Measurements from ENCODE around the gene PHETA1.
A peak's percentile ranks its signal among the peaks of the same experiment; 100 is the strongest.
"Not testable (repeated sequence)": the region's sequence is repeated elsewhere in the genome, so short reads cannot be mapped to it uniquely, and the experiment has no call there.

PHETA1 gene

DNA sequence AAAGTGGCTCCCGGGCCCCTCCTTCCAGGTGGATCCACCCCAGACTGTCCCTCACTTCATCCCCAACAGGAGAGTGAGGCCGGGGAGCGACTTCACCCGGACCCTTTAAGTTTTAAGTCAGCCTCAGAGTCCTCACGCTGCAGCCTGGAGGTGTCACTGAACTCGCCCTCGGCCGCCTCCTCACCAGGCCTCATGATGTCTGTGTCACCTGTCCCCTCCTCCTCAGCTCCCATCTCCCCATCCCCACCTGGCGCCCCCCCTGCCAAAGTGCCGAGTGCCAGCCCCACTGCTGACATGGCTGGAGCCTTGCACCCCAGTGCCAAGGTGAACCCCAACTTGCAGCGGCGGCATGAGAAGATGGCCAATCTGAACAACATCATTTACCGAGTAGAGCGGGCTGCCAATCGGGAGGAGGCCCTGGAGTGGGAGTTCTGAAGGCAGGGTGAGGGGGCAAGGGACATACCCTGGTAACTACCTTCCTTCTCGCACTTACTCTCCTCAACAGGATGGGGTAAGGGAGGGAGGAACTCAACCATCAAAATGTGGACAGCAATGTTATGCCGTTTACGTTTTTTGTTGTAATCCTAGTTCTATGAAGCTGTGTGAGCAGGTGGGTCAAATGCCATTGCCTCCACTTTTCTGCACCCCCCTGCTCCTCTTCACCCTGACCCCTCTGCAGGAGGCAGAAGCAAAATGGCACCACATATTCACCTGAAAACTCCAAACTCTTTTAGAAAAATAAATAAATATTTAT lies 20.8 kb downstream of the PHETA1 start:
- no peak for DNase-seq

DNA sequence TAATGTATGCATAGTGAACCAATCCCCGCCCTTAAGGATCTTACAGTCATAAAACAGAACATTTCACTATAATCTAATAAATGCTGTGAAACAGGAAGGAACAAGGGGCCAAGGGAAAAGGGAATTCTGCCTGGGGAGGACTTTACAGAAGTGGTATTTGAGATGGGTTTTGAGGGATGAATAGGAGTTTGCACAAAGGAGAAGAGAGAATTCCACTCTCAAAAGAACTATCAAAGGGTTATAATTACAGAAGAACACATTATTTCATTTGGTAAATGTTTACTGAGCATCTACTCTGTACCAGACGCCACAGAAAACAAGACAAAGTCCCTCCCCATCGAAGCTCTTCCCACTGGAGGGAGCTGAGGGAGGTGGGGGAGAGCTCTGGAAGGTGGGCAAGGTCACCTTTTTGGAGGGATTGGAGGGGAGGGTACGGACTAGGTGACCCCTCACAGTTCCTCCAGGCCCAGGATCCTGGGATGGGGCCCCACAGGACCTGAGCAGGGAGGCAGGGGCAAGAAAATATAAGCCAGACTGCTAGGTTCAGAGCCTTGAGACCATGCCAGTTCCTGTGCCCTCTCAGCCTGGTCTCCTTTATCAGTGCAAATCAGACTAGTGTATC lies 24.5 kb downstream of the PHETA1 start:
- DNase-seq = no peak

DNA sequence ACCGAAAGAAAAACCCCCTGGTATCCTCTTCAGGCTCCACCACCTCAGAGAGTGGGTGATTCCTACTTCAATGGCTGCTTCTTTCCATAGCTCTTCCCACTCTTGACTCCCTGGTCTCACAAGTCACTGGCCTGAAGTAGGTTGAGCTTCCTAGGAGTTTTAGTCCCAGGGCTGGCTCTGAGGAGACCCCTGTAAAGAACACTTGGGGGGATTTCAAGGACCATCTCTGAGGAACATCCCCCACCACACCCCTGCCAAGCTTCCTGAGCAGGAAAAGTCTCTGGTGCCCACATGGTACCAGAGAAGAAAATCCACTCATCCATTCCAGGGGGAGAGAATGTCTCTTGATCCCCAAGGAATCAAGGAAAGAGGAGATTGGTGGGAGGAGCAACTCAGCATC lies 25.7 kb downstream of the PHETA1 start:
- DNase-seq = no peak

DNA sequence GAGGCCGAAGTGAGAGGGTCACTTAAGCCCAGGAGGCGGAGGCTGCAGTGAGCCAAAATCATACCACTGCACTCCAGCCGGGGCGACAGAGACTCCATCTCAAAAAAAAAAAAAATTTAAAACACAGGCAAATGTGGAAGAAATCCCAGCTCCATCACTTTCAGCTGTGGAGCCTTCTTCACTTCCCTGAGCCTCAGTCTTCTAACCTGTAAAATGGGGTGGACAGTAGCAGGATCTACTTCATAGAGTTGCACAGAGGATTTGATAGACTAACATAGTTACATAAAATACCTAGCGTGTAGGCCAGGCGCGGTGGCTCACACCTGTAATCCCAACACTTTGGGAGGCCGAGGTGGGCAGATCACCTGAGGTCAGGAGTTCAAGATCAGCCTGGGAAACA lies 26.5 kb downstream of the PHETA1 start:
- DNase-seq = no peak

DNA sequence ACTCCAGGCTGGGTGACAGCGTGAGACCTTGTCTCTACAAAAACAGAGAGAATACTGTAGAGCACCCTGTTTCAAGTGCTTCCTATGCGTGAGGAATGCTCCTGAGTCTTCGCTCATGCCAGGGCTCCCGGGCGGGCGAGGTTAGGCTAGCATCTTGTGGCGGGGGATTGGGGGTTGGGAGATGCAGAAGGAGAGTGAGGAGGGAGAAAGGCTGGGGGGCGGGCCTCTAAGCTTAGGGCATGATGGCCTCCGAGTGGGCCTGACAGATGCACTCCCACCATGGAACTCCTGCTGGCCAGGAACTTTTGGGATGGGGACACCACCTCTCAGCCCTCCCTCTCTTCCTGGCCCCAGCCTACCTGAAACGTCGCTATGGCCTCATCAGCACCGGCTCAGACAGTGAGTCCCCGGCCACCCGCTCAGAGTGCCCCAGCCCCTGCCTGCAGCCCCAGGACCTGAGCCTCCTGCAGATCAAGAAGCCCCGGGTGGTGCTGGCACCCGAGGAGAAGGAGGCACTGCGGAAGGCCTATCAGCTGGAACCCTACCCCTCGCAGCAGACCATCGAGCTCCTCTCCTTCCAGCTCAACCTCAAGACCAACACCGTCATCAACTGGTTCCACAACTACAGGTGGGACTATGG lies 27.3 kb downstream of the PHETA1 start:
- no peak for DNase-seq

DNA sequence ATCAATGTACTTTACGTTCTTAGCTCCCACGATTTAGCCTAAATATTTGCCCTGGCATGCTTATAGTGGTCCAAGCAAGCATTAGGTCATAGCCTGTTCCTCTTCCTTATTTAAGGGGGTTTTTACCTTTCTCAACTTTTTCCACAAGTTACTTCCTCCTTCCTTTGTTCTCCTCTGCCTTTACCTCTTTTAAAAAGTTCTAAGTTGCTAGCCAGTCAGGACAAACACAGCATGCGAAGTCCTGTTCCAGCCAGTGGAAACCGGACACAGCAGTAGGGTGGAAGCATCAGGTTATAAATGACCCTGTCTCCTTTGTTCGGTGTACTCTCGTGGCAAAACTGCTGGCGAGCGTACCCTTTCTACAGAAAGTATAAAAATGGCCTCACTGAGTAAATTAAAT lies 28.2 kb downstream of the PHETA1 start:
- not testable (repeated sequence) for DNase-seq

DNA sequence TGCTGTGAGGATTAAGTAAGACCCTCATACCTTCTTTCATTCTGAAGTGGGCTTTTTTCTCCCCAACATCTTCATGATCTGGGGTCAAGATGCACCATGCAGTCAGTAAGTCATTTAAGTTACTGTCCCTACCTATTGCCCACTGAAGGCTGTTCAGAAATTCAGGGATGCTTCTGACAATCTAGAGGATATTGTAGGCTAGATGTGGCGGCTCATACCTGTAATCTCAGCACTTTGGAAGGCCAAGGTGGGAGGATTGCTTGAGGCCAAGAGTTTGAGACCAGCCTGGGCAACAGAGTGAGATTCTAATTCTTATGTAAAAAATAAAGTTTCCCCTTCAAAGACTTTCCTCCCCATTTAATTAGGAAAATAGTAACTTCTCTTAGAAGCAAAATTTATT lies 28.7 kb downstream of the PHETA1 start:
- DNase-seq = no peak

DNA sequence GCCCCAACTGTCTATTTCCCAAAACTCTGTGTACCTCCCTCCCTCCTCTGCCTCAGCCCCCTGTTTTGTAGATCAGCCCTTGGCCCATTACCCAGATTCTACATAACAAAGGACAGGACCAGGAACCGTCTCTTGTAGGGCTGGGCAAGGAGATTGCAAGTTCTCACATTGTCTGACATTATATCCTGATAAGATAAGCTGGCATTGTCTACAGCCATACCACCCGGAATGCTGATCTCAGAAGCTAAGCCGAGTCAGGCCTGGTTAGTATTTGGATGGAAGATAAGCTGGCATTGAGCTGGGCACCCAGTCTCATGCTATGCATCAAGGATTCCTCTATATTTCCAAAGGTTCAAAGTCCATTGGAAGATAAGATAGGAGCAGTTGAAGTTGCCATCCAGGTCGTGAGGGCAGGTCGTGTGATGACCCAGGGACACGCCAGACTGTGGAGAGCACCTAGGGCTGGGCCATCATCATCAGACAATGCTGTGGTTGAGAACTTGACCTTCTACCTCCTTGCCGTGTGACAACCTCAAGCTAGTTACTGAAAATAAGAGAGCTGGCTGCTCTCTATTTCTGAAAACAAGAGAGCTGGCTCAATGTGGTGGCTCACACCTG lies 29.5 kb downstream of the PHETA1 start:
- DNase-seq = no peak

DNA sequence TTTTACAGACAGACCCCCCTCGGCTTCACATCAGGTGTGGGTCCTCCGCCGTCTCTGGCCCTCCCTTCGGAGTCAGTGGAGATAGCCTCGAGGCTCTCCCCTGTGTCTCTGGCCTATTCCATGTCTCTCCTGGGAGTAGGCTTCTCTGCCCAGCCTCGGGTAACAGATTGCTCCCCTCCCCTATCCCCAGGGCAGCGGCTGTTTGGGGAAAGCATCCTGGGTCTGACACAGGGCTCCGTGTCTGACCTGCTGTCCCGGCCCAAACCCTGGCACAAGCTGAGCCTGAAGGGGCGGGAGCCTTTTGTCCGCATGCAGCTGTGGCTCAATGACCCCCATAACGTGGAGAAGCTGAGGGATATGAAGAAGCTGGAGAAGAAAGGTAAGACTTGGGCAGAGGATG lies 30.8 kb downstream of the PHETA1 start:
- no peak for DNase-seq

DNA sequence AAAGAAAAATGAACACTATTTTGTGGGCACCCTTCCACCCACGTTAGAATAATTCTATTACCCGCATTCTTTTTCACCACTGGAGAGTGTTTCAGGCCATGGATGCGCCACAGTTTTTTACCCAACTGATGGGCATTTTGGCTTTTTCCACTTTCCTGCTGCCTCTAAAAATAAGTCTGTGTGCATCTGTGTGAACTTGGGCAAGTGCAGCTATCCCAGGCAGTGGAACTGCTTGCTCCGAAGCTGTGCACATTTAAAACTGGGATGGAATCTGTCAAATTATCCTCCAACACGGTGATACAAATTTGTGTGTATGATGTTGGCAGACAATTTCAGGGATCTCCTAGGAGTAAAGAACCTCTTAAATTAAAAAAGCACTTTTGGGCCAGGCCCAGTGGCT lies 31.5 kb downstream of the PHETA1 start:
- DNase-seq = no peak

DNA sequence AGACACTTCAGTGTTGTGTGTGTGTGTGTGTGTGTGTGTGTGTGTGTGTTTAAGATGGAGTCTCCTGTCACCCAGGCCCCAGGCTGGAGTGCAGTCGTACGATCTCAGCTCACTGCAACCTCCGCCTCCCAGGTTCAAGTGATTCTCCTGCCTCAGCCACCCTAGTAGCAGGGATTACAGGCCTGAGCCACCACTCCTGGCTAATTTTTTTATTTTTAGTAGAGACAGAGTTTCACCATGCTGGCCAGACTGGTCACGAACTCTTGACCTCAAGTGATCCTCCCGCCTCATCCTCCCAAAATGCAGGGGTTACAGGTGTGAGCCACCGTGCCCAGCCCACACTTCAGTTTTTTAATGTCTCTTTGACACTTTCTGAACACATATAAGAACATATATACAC lies 32.5 kb downstream of the PHETA1 start:
- DNase-seq = not testable (repeated sequence)

DNA sequence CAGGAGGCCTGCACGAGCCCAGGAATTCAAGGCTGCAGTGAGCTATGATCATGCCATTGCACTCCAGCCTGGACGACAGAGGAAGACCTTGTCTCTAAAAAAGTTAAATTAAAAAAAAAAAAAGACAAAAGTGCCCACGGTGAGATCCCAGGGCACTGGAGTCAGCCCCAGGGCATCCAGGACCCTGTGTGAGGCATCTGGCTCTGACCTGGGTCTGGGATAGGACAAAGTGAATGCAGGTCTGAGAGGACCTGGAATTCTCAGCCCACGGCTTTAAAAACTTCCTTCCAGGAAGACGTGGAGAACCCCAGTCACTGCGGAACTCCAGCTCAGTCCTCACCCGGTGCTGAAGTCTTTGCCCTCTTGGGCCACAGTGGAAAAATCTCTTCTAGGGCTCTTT lies 33.1 kb downstream of the PHETA1 start:
- no peak for DNase-seq

DNA sequence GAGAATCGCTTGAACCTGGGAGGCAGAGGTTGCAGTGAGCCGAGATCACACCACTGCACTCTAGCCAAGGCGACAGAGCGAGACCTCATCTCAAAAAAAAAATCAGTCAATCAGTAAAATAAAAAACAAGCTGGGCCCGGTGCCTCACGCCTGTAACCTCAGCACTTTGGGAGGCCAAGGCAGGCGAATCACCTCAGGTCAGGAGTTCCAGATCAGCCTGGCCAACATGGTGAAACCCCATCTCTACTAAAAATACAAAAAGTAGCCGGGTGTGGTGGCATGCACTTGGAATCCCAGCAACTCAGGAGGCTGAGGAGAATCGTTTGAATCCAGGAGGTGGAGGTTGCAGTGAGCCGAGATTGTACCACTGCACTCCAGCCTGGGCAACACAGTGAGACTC lies 33.6 kb downstream of the PHETA1 start:
- not testable (repeated sequence) for DNase-seq

DNA sequence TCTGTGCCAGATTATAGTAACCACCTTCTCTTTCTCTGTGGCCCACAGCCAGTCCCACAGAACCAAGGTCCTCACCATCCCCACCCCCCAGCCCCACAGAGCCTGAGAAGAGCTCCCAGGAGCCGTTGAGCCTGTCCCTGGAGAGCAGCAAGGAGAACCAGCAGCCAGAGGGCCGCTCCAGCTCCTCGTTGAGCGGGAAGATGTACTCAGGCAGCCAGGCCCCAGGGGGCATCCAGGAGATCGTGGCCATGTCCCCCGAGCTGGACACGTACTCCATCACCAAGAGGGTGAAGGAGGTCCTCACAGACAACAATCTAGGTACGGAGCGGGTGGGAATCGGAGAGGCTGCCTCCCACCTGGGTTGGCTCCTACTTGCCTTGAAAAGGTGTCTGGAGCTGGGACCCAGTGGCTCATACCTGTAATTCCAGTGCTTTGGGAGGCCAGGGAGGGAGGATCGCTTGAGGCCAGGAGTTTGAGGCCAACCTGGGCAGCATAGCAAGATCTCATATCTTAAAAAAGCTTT lies 34.4 kb downstream of the PHETA1 start:
- no peak for DNase-seq

DNA sequence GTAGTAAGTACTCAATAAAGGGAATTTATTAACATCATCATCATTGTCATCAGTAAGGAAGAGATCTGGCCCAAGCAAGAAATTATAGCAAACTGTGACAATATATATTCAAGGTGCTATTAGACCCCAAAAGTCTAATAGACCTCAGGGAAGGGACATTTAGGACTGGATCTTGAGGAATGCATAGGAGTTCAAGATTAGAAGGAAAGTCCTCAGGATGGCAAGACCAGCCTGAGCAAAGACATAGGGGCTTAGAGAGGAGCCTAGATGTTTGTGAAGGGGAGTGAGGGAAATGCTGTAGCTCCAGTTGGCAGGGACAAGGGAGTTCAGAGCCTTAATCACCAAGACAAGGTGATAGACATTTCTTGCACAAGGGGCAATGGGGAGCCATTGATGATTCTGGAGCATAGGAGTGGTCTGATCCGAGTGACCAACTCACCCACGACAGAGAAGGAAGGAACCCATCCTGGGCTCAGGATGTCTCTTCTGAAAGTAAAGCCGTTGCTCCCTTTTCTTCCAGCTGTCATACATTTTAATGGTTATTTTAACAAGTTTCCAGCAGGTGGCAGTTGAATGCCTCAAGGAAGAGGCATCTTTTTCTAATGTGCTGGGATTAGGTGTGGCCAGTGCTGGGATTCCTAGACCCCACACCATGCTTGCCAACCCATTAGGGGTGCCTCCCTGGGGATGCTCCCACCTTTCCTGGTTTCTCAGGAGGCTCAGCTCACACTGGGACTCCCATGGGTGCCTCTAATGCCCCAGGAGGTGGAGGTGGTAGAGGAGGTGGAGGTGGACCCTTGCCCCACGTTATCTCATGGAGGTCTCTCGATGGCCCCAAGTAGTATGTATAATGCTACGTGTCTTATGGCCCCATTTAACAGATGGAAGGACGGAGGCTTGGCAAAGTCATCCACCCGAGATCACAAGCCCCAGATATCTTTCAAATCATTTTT lies 37.8 kb downstream of the PHETA1 start:
- peak; percentile 77 for DNase-seq

DNA sequence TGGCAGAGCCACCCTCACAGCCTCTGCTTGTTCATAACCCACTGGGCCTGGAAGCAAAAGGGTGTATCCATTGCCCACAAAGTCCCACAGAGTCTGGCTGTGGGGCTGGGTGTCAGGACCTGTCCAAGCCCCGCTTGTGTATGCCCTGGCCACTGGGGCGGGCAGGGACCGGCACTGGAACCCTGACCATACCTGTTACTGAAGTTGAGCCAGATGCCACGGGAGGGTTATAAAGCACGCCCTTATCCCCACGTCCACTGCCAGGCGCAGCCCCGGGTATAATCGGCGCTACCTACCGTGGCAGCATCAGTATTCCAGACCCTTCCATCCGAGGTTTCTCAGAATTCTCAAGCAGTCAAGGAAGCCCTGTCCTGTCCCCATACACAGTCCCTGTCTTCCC lies 40.8 kb downstream of the PHETA1 start:
- DNase-seq = no peak

DNA sequence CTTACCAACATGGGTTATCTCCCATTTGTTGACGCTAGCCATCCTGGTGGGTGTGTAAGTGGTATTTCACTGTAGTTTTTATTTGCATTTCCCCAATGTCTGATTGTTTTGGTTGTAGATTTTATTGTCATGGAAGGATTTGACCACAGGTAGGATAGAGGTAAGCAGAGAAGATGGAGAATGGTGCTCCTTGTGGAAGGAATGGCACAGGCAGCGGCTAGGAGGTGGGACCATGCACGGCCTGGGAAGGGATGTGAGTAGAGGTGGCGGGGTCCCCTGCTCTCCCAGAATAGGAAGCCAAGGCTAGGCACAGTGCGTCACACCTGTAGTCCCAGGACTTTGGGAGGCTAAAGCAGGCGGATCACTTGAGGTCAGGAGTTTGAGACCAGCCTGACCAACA lies 41.4 kb downstream of the PHETA1 start:
- no peak for DNase-seq

DNA sequence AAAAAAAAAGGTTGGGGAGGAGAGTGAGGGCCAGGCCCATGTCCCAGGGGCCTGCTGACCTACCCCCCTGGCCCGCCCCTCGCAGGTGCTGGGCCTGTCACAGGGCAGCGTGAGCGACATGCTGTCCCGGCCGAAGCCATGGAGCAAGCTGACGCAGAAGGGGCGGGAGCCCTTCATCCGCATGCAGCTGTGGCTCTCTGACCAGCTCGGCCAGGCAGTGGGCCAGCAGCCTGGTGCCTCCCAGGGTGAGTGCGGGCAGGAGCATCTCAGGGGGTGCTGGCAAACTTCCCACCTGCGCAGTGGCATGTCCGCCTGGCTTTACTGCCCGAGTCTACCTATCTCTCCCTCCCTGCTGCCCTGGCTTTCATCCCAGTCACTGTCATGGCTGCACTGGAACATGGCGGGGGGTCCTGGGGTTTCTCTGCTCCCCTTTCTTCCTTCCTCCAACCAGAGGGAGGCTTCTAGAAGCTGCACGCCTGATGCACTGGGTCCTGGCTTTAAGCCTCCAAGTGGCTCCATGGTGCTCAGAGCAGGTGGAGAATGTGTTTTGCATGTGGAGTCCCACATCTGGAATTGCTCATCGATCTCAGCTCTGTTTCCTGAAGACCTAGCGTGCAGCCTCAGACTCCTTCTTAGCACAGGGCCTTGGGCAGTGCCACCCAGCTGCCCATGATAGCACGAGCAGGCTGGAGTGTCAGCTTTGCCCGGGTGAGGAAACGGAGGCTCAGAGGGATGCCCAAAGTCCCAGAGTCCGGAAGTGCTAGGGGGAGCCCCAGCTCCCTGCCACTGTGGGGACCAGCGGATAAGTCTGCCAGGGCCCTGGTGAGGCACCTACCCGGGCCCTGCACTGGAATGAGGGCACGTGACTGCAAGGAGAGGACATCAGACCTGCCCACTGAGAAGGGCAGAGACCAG lies 46.3 kb downstream of the PHETA1 start:
- no peak for DNase-seq

DNA sequence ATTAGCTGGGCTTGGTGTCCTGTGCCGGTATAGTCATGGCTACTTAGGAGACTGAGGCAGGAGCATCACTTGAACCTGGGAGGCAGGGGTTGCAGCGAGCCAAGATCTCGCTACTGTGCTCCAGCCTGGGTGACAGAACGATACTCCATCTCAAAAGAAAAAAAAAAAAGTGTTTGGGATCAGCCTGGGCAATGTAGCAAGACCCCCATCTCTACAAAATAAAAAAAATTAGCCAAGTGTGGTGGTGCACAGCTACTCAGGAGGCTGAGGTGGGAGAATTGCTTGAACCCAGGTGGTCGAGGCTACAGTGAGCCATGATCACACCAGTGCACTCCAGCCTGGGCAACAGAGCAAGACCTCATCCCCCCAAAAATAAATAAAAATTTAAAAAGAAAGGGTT lies 47.6 kb downstream of the PHETA1 start:
- no peak for DNase-seq

DNA sequence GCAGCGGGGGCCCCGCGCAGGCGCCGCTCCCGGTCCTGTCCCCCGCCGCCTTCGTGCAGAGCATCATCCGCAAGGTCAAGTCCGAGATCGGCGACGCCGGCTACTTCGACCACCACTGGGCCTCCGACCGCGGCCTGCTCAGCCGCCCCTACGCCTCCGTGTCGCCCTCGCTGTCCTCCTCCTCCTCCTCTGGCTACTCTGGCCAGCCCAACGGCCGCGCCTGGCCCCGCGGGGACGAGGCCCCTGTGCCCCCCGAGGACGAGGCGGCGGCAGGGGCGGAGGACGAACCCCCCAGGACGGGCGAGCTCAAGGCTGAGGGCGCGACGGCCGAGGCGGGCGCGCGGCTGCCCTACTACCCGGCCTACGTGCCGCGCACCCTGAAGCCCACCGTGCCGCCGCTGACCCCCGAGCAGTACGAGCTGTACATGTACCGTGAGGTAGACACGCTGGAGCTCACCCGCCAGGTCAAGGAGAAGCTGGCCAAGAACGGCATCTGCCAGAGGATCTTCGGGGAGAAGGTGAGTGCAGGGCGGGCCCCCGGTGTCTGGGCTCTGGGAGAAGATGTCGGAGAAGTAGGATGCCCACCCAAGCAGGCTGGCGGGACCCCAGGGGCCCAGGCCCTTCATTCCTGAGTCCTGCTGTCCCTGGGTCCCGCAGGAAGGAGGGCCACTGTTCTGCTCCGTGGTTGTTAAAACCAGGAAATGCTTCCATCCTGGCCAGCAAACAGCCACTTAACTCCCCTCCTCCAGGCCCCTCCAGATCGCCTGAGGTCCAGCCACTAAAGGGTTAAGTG lies 48.4 kb downstream of the PHETA1 start:
- no peak for DNase-seq
